Sigmoid colon (tissue), 3 donors: ENCODE results near the gene DDO.

Experiments used
- POLR2A ChIP-seq, 2 donors: fragments of 450-650 bp; IDR thresholded peaks; one replicate each; pipeline ENCODE4 v1.6.1; 2016; ENCODE audit warnings: antibody characterized with exemption in 2 of 2, mild to moderate bottlenecking in 2 of 2, moderate library complexity in 2 of 2
- TF ChIP-seq, protein P1 (sequence below), 4 experiments: fragments of 450-650 bp in 3 of 4; fragments of 200-600 bp in 1 of 4; IDR thresholded peaks; one replicate each; pipeline ENCODE4 v1.5.1; 2016 to 2019; ENCODE audit warnings: antibody characterized with exemption in 4 of 4, mild to moderate bottlenecking in 3 of 4, moderate library complexity in 2 of 4

- TF ChIP-seq, protein P1, sequence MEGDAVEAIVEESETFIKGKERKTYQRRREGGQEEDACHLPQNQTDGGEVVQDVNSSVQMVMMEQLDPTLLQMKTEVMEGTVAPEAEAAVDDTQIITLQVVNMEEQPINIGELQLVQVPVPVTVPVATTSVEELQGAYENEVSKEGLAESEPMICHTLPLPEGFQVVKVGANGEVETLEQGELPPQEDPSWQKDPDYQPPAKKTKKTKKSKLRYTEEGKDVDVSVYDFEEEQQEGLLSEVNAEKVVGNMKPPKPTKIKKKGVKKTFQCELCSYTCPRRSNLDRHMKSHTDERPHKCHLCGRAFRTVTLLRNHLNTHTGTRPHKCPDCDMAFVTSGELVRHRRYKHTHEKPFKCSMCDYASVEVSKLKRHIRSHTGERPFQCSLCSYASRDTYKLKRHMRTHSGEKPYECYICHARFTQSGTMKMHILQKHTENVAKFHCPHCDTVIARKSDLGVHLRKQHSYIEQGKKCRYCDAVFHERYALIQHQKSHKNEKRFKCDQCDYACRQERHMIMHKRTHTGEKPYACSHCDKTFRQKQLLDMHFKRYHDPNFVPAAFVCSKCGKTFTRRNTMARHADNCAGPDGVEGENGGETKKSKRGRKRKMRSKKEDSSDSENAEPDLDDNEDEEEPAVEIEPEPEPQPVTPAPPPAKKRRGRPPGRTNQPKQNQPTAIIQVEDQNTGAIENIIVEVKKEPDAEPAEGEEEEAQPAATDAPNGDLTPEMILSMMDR (IDR thresholded peaks at IDR 0.05), result no peak
- TF ChIP-seq POLR2A (IDR thresholded peaks at IDR 0.05), result no peak
These were observed 66.2 kb downstream of the DDO start for GRCh38 chr6:110348961-110349690.
